IMR-90 (cell line): Measurements from ENCODE around the gene KRTAP10-7. TPM values are rescaled to one million over a fixed set of nuclear protein-coding genes. Genes with fewer than 3 reads are reported as not detected.

Experiments used
- ATAC-seq: fragments of 200-7000 bp; cut with Tn5 transposase; 2 replicates; pipeline ENCODE4 v1.9.1; 2020; ENCODE audit warnings: low read depth, mild to moderate bottlenecking, moderate library complexity
- BruUV-seq: library from RNA; stranded (reverse); fragments of 400-500 nt; replicated peaks from 2 replicates; lab custom pipeline; 2021; lab: Mats Ljungman, UMichigan
- CTCF ChIA-PET: fragments of 300-600 bp; formaldehyde crosslinking; extraction: SDS; loops from one replicate; lab custom pipeline; 2021; ENCODE audit warnings: antibody characterized with exemption; lab: Yijun Ruan, JAX
- POLR2A ChIA-PET: fragments of 300-600 bp; sonication (Branson Sonifier 250); formaldehyde crosslinking; loops from one replicate; lab custom pipeline; 2022; ENCODE audit warnings: antibody characterized with exemption; ENCODE audit not compliant: unreplicated experiment; lab: Charles Lee
- DNase-seq: peaks from one replicate; pipeline ENCODE4 v3.0.0; 2013
- H2AFZ ChIP-seq: replicated peaks from 2 replicates; pipeline ENCODE3; 2013; ENCODE audit warnings: low read length, mild to moderate bottlenecking; ENCODE audit not compliant: poor library complexity
- H2AK5ac ChIP-seq: 2 replicates; pipeline ENCODE4 v1.6.1; 2013; ENCODE audit warnings: low read depth, low read length, inconsistent platforms
- H2AK9ac ChIP-seq: replicated peaks from 2 replicates; pipeline ENCODE3; 2013; ENCODE audit warnings: mild to moderate bottlenecking, low read depth, low read length, moderate library complexity; ENCODE audit not compliant: poor library complexity
- H2BK120ac ChIP-seq: 2 replicates; pipeline ENCODE4 v1.6.1; 2013; ENCODE audit warnings: low read depth, low read length, inconsistent platforms
- H2BK15ac ChIP-seq: 3 replicates; pipeline ENCODE4 v1.6.1; 2013; ENCODE audit warnings: low read depth, low read length, inconsistent platforms
- H2BK20ac ChIP-seq: 2 replicates; pipeline ENCODE4 v1.6.1; 2013; ENCODE audit warnings: low read depth, mild to moderate bottlenecking, inconsistent platforms, low read length, moderate library complexity
- H2BK5ac ChIP-seq: 2 replicates; pipeline ENCODE4 v1.6.1; 2013; ENCODE audit warnings: mild to moderate bottlenecking, low read depth, low read length, inconsistent platforms; ENCODE audit not compliant: poor library complexity, severe bottlenecking
- H3K14ac ChIP-seq: replicated peaks from 2 replicates; pipeline ENCODE4 v1.6.1; 2013; ENCODE audit warnings: low read depth, low read length, inconsistent platforms
- H3K18ac ChIP-seq: 2 replicates; pipeline ENCODE4 v1.6.1; 2013; ENCODE audit warnings: low read depth, low read length, control low read depth
- H3K23ac ChIP-seq: 2 replicates; pipeline ENCODE4 v1.6.1; 2013; ENCODE audit warnings: low read depth, low read length, inconsistent platforms
- H3K27ac ChIP-seq: 2 replicates; pipeline ENCODE4 v1.5.1; 2013; ENCODE audit warnings: mild to moderate bottlenecking, control low read depth, low read length; ENCODE audit not compliant: insufficient read depth
- H3K27me3 ChIP-seq: 2 replicates; pipeline ENCODE4 v1.6.1; 2013; ENCODE audit warnings: low read length; ENCODE audit not compliant: control insufficient read depth, insufficient read depth
- H3K36me3 ChIP-seq: 2 replicates; pipeline ENCODE4 v1.6.1; 2013; ENCODE audit warnings: low read length, mixed read lengths; ENCODE audit not compliant: control insufficient read depth, insufficient read depth
- H3K4ac ChIP-seq: 2 replicates; pipeline ENCODE4 v1.6.1; 2013; ENCODE audit warnings: low read depth, low read length, inconsistent platforms
- H3K4me1 ChIP-seq: 2 replicates; pipeline ENCODE4 v1.6.1; 2013; ENCODE audit warnings: low read length, mixed read lengths; ENCODE audit not compliant: control insufficient read depth, insufficient read depth
- H3K4me2 ChIP-seq: 2 replicates; pipeline ENCODE4 v1.6.1; 2013; ENCODE audit warnings: low read depth, mild to moderate bottlenecking, control low read depth, low read length, moderate library complexity
- H3K4me3 ChIP-seq: 2 replicates; pipeline ENCODE4 v1.5.1; 2013; ENCODE audit warnings: low read depth, mild to moderate bottlenecking, control low read depth, low read length, moderate library complexity; ENCODE audit not compliant: insufficient read depth
- H3K56ac ChIP-seq: 2 replicates; pipeline ENCODE4 v1.6.1; 2013; ENCODE audit warnings: low read length, inconsistent platforms; ENCODE audit not compliant: insufficient read depth; ENCODE audit errors: extremely low read depth
- H3K79me1 ChIP-seq, 2 experiments: 2 replicates each; pipeline ENCODE4 v1.6.1; 2013; ENCODE audit warnings: low read length in 2 of 2, inconsistent platforms in 1 of 2, low read depth in 1 of 2
- H3K9ac ChIP-seq: 2 replicates; pipeline ENCODE4 v1.6.1; 2013; ENCODE audit warnings: low read depth, low read length, control low read depth
- H3K9me1 ChIP-seq: 2 replicates; pipeline ENCODE4 v1.6.1; 2013; ENCODE audit warnings: low read length, inconsistent platforms; ENCODE audit not compliant: insufficient read depth
- H3K9me3 ChIP-seq: 2 replicates; pipeline ENCODE4 v1.6.1; 2013; ENCODE audit warnings: low read length; ENCODE audit not compliant: control insufficient read depth, insufficient read depth
- H4K20me1 ChIP-seq: 2 replicates; pipeline ENCODE4 v1.6.1; 2013; ENCODE audit warnings: low read length, inconsistent platforms; ENCODE audit not compliant: insufficient read depth
- H4K5ac ChIP-seq: 2 replicates; pipeline ENCODE4 v1.6.1; 2013; ENCODE audit warnings: mild to moderate bottlenecking, low read depth, low read length, control low read depth
- H4K8ac ChIP-seq, 2 experiments: 2 replicates each; pipeline ENCODE4 v1.6.1; 2013; ENCODE audit warnings: low read depth in 2 of 2, low read length in 2 of 2, control low read depth in 1 of 2, inconsistent platforms in 1 of 2
- H4K91ac ChIP-seq: 2 replicates; pipeline ENCODE4 v1.6.1; 2013; ENCODE audit warnings: low read depth, low read length, inconsistent platforms; ENCODE audit not compliant: insufficient read depth
- BHLHE40 ChIP-seq: fragments of 150-350 bp; IDR thresholded peaks from 2 replicates; pipeline ENCODE4 v1.6.1; 2016; ENCODE audit warnings: mild to moderate bottlenecking, low read depth, low read length
- MAZ ChIP-seq: IDR thresholded peaks from 2 replicates; pipeline ENCODE4 v1.6.1; 2012; ENCODE audit warnings: low read depth, mild to moderate bottlenecking, low read length, improper control_type of control experiment, moderate library complexity, borderline replicate concordance
- USF2 ChIP-seq: fragments of 150-350 bp; IDR thresholded peaks from 2 replicates; pipeline ENCODE4 v1.6.1; 2017; ENCODE audit warnings: mild to moderate bottlenecking, antibody characterized with exemption, low read length, low read depth
- WGBS, 2 experiments: methylation state at CpG; one replicate each; pipeline versions ENCODE4 v1.1.5 to v1.1.7; 2013; ENCODE audit warnings: missing lambda C conversion rate in 2 of 2; ENCODE audit not compliant: insufficient read length in 1 of 2; ENCODE audit errors: extremely low coverage in 2 of 2; 5-methylcytosine and 5-hydroxymethylcytosine counted together
- dilution Hi-C: fragments of 300-500 bp; cut with HindIII; formaldehyde crosslinking; loops from one replicate; pipeline ENCODE4 v1.14.3; 2018; ENCODE audit warnings: low sequenced_read_pairs; ENCODE audit not compliant: unreplicated experiment
- in situ Hi-C: fragments of 300-500 bp; cut with MboI; formaldehyde crosslinking; loops from 3 replicates; pipeline ENCODE4 v1.14.3; 2019; ENCODE audit warnings: low sequenced_read_pairs, inconsistent platforms, mixed read lengths
- intact Hi-C: fragments of 100-400 bp; cut with micrococcal nuclease; formaldehyde crosslinking; loops from 2 replicates; pipeline ENCODE4 v1.10.0; 2022
- polyA plus RNA-seq, 3 experiments: library from polyadenylated mRNA; depleted of rRNA; stranded (reverse); fragments of >200 nt; gene quantifications; 2 replicates each; pipeline ENCODE4 v1.2.3, GENCODE V29; 2012; ENCODE audit warnings: low replicate concordance in 1 of 3
- total RNA-seq: library from RNA; depleted of rRNA; stranded (reverse); fragments of >200 nt; gene quantifications from 2 replicates; pipeline ENCODE4 v1.2.3, GENCODE V29; 2012
- TF ChIP-seq, protein P1 (sequence below): fragments of 150-350 bp; IDR thresholded peaks from 2 replicates; pipeline ENCODE4 v1.6.1; 2016; ENCODE audit warnings: low read depth, mild to moderate bottlenecking, low read length, moderate library complexity, borderline replicate concordance

KRTAP10-7 gene
- total and polyA plus RNA-seq, 2 of the 4 experiments (the other 2 are of a cell fraction), result not detected

DNA sequence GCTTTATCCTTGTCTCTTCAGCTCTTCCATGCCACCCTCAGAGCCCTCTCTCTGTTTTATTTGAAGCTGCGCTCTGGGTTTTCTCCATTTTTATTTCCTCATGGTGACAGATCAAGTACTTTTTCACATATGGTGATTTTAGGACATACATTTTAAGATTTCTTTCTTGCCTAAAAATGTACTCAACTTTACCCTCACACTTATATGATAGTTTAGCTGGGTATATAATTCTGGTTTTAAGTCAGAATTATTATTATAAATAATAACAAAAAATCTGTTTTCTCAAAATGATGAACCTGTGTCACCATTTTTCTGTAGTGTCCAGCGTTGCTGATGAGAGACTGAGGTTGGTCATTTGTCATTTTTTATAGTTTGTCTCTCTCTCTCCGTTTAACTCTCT is 19.2 kb upstream of the KRTAP10-7 start:
- Histone ChIP-seq H3K14ac (no peak overlapping the region), H3K36me3 (no peaks in the 10 kb centered on the region), H3K4ac (no peak overlapping the region), H3K23ac (no peak overlapping the region), H4K8ac (no peak overlapping the region), H4K5ac (no peak overlapping the region), H2BK120ac (no peak overlapping the region), H3K4me2 (no peak overlapping the region), H2AK9ac (no peak overlapping the region), H2AFZ (no peak overlapping the region), H2BK20ac (no peak overlapping the region), H3K56ac (no peak overlapping the region), H3K9me1 (no peaks in the 10 kb centered on the region), H3K27me3 (peaks cover 3% of the 10 kb centered on the region; the same call in 1 of the 2 replicates), H2BK15ac (no peak overlapping the region), H3K9me3 (peaks cover 11% of the 10 kb centered on the region), H4K91ac (no peak overlapping the region), H2AK5ac (no peak overlapping the region), H3K18ac (no peak overlapping the region), H3K79me1 (no peaks in the 10 kb centered on the region), H3K4me3 (no peak overlapping the region), H3K9ac (no peak overlapping the region), H2BK5ac (no peak overlapping the region), H4K20me1 (no peaks in the 10 kb centered on the region), H3K4me1 (no peaks in the 10 kb centered on the region), H3K27ac (no peak overlapping the region)
- ChIA-PET POLR2A (no interaction called here), CTCF (no interaction called here)
- in situ Hi-C loops (no loop called here), intact Hi-C loops (no loop called here), dilution Hi-C loops (no loop called here)
- WGBS, 2 experiments, result no CpG with 5 or more reads among the region's 3 CpGs
- TF ChIP-seq, protein P1, sequence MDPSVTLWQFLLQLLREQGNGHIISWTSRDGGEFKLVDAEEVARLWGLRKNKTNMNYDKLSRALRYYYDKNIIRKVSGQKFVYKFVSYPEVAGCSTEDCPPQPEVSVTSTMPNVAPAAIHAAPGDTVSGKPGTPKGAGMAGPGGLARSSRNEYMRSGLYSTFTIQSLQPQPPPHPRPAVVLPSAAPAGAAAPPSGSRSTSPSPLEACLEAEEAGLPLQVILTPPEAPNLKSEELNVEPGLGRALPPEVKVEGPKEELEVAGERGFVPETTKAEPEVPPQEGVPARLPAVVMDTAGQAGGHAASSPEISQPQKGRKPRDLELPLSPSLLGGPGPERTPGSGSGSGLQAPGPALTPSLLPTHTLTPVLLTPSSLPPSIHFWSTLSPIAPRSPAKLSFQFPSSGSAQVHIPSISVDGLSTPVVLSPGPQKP, result no peak
- no peak for TF ChIP-seq BHLHE40
- TF ChIP-seq USF2, result no peak
- no peak for TF ChIP-seq MAZ
- BruUV-seq, result no TSS peak
- ATAC-seq (no peak), DNase-seq (no peak)
